ENCODE data around the gene ZNF367.

DNA sequence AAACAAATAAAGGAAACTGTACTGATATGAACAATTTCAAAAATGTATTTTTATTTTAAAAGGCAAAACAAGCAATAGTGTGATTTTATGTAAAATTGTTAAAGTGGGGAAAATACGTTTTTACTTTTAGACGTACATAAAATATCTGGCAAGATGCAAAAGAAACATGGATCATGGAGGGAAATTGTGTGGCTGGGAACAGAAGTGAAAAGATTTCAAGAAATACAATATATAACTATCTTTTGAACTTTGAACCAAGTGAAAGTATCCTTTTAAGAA lies 1.5 kb upstream of the ZNF367 start:
- TF ChIP-seq, protein P1, sequence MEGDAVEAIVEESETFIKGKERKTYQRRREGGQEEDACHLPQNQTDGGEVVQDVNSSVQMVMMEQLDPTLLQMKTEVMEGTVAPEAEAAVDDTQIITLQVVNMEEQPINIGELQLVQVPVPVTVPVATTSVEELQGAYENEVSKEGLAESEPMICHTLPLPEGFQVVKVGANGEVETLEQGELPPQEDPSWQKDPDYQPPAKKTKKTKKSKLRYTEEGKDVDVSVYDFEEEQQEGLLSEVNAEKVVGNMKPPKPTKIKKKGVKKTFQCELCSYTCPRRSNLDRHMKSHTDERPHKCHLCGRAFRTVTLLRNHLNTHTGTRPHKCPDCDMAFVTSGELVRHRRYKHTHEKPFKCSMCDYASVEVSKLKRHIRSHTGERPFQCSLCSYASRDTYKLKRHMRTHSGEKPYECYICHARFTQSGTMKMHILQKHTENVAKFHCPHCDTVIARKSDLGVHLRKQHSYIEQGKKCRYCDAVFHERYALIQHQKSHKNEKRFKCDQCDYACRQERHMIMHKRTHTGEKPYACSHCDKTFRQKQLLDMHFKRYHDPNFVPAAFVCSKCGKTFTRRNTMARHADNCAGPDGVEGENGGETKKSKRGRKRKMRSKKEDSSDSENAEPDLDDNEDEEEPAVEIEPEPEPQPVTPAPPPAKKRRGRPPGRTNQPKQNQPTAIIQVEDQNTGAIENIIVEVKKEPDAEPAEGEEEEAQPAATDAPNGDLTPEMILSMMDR (conservative IDR thresholded peaks at IDR 0.05; ENCODE audit: low read length) = no peak
- no peak for TF ChIP-seq EZH2phosphoT487 (IDR thresholded peaks at IDR 0.05; ENCODE audit: borderline replicate concordance)
